ENCODE measurements around the gene WWP2. TPM values are rescaled to one million over a fixed set of nuclear protein-coding genes. Genes with fewer than 3 reads are reported as not detected.

Gene WWP2
- total and polyA plus RNA-seq, 7 donors, result 12.2 to 26.0 (median 19.0) TPM

GRCh38 chr16:69831212-69832123, 69.3 kb downstream of the WWP2 start:
- Histone ChIP-seq H3K4me3 (no peak overlapping the region), H3K9me3 (no peaks in the 10 kb centered on the region), H3K36me3 (ENCODE audit: insufficient read depth in 1 of 2, low read depth in 1 of 2) (no peaks in the 10 kb centered on the region), H3K27ac (no peak overlapping the region), H3K27me3 (ENCODE audit: insufficient read depth in 3 of 3, low read length in 2 of 3) (no peaks in the 10 kb centered on the region), H3K4me1 (peaks cover 35% of the 10 kb centered on the region)
- intact Hi-C loops (cut with DNase I), result no loop called here
- no peak for TF ChIP-seq CTCF (IDR thresholded peaks at IDR 0.05)
- DNase-seq, result no peak
- ATAC-seq, result no peak
- 92 to 93% (median 93%) methylated on average over 13 of the region's 13 CpGs for WGBS, 3 donors

- peak; percentile 39 to 63 (median 58) for ATAC-seq
- H3K4me1 ChIP-seq, result peaks cover 46% of the 10 kb centered on the region
- TF ChIP-seq CTCF (IDR thresholded peaks at IDR 0.05), result no peak
- no peaks in the 10 kb centered on the region for H3K9me3 ChIP-seq
- H3K36me3 ChIP-seq (ENCODE audit: insufficient read depth in 1 of 2, low read depth in 1 of 2), result no peaks in the 10 kb centered on the region
- H3K27ac ChIP-seq, result peak overlapping the region; percentile 48
- no peak for DNase-seq
- 32 to 39% (median 37%) methylated on average over 7 of the region's 7 CpGs for WGBS, 3 donors
- no peaks in the 10 kb centered on the region for H3K27me3 ChIP-seq (ENCODE audit: insufficient read depth in 3 of 3, low read length in 2 of 3)
- H3K4me3 ChIP-seq, result no peak overlapping the region
- intact Hi-C loops (cut with DNase I), result no loop called here
These were observed 71.5 kb downstream of the WWP2 start for GRCh38 chr16:69833357-69834282.

GRCh38 chr16:69834807-69835466, 72.8 kb downstream of the WWP2 start:
- no peaks in the 10 kb centered on the region for H3K9me3 ChIP-seq
- H3K4me3 ChIP-seq, result no peak overlapping the region
- no peak for TF ChIP-seq CTCF (IDR thresholded peaks at IDR 0.05)
- DNase-seq (no peak), ATAC-seq (peak; percentile 63 to 78 (median 70))
- intact Hi-C loops (cut with DNase I), result no loop called here
- WGBS, 3 donors, result 52 to 63% (median 52%) methylated on average over 7 of the region's 7 CpGs
- no peaks in the 10 kb centered on the region for H3K27me3 ChIP-seq (ENCODE audit: insufficient read depth in 3 of 3, low read length in 2 of 3)
- H3K36me3 ChIP-seq (ENCODE audit: insufficient read depth in 1 of 2, low read depth in 1 of 2), result no peaks in the 10 kb centered on the region
- peak overlapping the region; percentile 39 for H3K27ac ChIP-seq
- H3K4me1 ChIP-seq, result peaks cover 57% of the 10 kb centered on the region

- 96 to 100% (median 100%) methylated on average over 1 of the region's 1 CpG for WGBS, 3 donors
- Histone ChIP-seq H3K9me3 (no peaks in the 10 kb centered on the region), H3K36me3 (ENCODE audit: insufficient read depth in 1 of 2, low read depth in 1 of 2) (no peaks in the 10 kb centered on the region), H3K4me3 (no peak overlapping the region), H3K4me1 (peaks cover 66% of the 10 kb centered on the region), H3K27ac (no peak overlapping the region), H3K27me3 (ENCODE audit: insufficient read depth in 3 of 3, low read length in 2 of 3) (no peaks in the 10 kb centered on the region)
- no peak for TF ChIP-seq CTCF (IDR thresholded peaks at IDR 0.05)
- no peak for ATAC-seq
- DNase-seq, result no peak
- intact Hi-C loops (cut with DNase I), result no loop called here
These were observed 74.1 kb downstream of the WWP2 start for GRCh38 chr16:69836257-69836656.

Measured in psoas muscle (tissue), 8 donors.